ENCODE measurements around the gene LRRC15.

DNA sequence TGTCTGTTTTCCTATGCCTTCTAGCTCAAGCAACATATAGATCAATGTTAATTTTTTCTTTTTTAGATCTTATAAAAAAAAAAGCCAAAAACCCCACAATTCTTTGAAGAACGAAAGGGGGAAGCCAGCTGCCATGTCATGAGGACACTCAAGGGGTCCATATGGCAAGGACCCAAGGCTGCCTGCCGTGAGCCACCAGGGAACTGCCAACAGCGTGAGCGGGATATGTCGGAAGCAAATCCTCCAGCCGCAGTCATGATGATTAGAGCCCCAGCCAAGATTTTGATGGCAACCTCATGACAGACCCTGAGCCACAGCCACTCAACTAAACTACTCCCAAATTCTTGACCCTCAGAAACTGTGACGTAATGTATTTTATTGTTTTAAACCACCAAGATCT is 23.0 kb upstream of the LRRC15 start:
- TF ChIP-seq POLR2A (IDR thresholded peaks at IDR 0.05; ENCODE audit: low read length) (no peak), GATA1 (IDR thresholded peaks at IDR 0.05; ENCODE audit: low read depth, low read length) (no peak)
